ENCODE results near the gene WDR73. TPM values are rescaled to one million over a fixed set of nuclear protein-coding genes. Genes with fewer than 3 reads are reported as not detected.

The WDR73 gene
- total and polyA plus RNA-seq, 2 donors (not counting 1 experiment from before 2014, with no cell fraction given), result 16.8 to 38.3 TPM

GRCh38 chr15:84590406-84590805 is 63.7 kb downstream of the WDR73 start:
- Histone ChIP-seq H3K9ac (ENCODE audit: insufficient read depth, low read length) (no peak overlapping the region), H3K4me2 (ENCODE audit: extremely low read depth, insufficient read depth, low read length) (no peak overlapping the region), H2AFZ (ENCODE audit: low read length) (no peak overlapping the region), H4K20me1 (ENCODE audit: control insufficient read depth, extremely low read depth, insufficient read depth, low read length) (no peaks in the 10 kb centered on the region), H3K36me3 (ENCODE audit: control insufficient read depth, insufficient read depth, low read length) (no peaks in the 10 kb centered on the region), H3K4me3 (replicated peaks in 1 of 4; ENCODE audit: control extremely low read depth in 1 of 4, insufficient read depth in 1 of 4, low read depth in 3 of 4, low read length in 4 of 4) (no peak overlapping the region), H3K27ac (ENCODE audit: insufficient read depth, low read length) (no peak overlapping the region), H3K27me3 (ENCODE audit: control insufficient read depth, insufficient read depth, low read length) (peaks cover 7% of the 10 kb centered on the region), H3K79me2 (ENCODE audit: control insufficient read depth, insufficient read depth, low read length) (no peaks in the 10 kb centered on the region), H3K4me1 (ENCODE audit: control insufficient read depth, extremely low read depth, insufficient read depth, low read length) (no peaks in the 10 kb centered on the region), H3K9me3 (ENCODE audit: control insufficient read depth, insufficient read depth, low read depth, low read length) (no peaks in the 10 kb centered on the region)
- TF ChIP-seq CTCF (conservative IDR thresholded peaks at IDR 0.05 in 1 of 2, IDR thresholded peaks at IDR 0.05 in 1 of 2; ENCODE audit: low read depth in 1 of 2, low read length in 2 of 2) (no peak), EZH2 (IDR thresholded peaks at IDR 0.05; ENCODE audit: low read length, missing control alignments) (no peak)
- peak; percentile 17 for DNase-seq (ENCODE audit: low read depth in 2 of 2)

Other genes with a start within 250 kb of the WDR73 start
- gene ZSCAN2, start 53.3 kb downstream of the WDR73 start, total RNA-seq, result 9.2 and 9.8 TPM in 2 replicates
- 6.4 and 8.9 TPM in 2 replicates for gene ZSCAN2, start 53.3 kb downstream of the WDR73 start, polyA plus RNA-seq
- gene NMB, start 3.9 kb upstream of the WDR73 start, total RNA-seq, result 3.1 and 3.6 TPM in 2 replicates
- 1.5 and 2.4 TPM in 2 replicates for gene NMB, start 3.9 kb upstream of the WDR73 start, polyA plus RNA-seq
- 263 and 300 TPM in 2 replicates for gene SEC11A, start 61.9 kb upstream of the WDR73 start, total RNA-seq
- gene SEC11A, start 61.9 kb upstream of the WDR73 start, polyA plus RNA-seq, result 243 and 254 TPM in 2 replicates
- gene ZNF592, start 94.3 kb upstream of the WDR73 start, total RNA-seq, result 3.1 and 5.1 TPM in 2 replicates
- gene ZNF592, start 94.3 kb upstream of the WDR73 start, polyA plus RNA-seq, result 7.3 and 7.5 TPM in 2 replicates
- 0.26 and 0.50 TPM in 2 replicates for gene ALPK3, start 163.1 kb upstream of the WDR73 start, total RNA-seq
- gene ALPK3, start 163.1 kb upstream of the WDR73 start, polyA plus RNA-seq, result 0.03 and 0.07 TPM in 2 replicates
- gene SLC28A1, start 230.4 kb upstream of the WDR73 start, total RNA-seq, result not detected in 2 replicates
- gene SLC28A1, start 230.4 kb upstream of the WDR73 start, polyA plus RNA-seq, result not detected in 2 replicates